ENCODE measurements around the gene SMARCAL1.

- TF ChIP-seq CTCF (IDR thresholded peaks at IDR 0.05; ENCODE audit: poor library complexity) (no peak), EZH2 (IDR thresholded peaks at IDR 0.05; ENCODE audit: borderline replicate concordance) (no peak), EZH2phosphoT487 (IDR thresholded peaks at IDR 0.05; ENCODE audit: low read depth, severe bottlenecking, unreplicated experiment) (no peak)
Observed at GRCh38 chr2:216428618-216429350, 16.5 kb downstream of the SMARCAL1 start.

All from hepatocyte (in vitro differentiated cells).